ENCODE data around the gene CTNND1.
"Not testable (repeated sequence)": the region's sequence is repeated elsewhere in the genome, so short reads cannot be mapped to it uniquely, and the experiment has no call there.

CTNND1 gene

DNA sequence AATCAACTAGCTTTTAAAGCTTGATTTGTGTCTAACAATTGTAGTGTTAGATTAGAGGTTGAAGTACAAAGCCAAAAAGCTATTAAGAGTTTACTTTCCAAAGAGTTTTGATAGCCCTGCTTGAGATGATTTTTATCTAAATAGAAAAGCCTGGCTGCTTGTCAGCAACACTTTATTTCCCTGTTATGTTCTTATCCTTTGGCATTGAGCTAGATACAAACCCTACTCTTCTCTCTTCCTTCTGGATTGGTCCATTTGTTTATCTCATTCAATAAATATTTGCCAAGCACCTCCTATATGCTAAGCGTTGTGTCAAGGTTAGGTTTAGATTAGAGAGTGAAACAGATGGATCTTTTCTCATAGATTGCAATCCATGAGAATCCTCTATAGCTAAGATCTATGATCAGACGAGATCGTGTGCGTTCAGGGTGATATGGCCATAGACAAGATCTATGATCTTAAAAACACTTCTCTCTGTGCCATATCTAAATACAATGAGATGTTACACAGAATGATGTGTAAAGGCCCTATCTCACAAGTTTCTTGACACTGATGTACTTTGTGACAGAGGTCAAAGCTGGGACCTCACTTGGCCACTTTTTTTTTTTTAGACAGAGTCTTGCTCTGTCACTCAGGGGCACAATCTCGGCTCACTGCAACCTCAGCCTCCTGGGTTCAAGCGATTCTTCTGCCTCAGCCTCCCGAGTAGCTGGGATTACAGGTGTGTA lies 57.8 kb downstream of the CTNND1 start:
- Histone ChIP-seq H3K4me1 (ENCODE audit: control insufficient read depth, low read depth, low read length) (no peaks in the 10 kb centered on the region), H3K27me3 (ENCODE audit: control insufficient read depth, insufficient read depth, low read length) (no peaks in the 10 kb centered on the region), H3K4me3 (ENCODE audit: low read length) (no peak overlapping the region), H3K36me3 (ENCODE audit: control insufficient read depth, low read depth, low read length) (peaks cover 31% of the 10 kb centered on the region), H3K9ac (ENCODE audit: low read length) (no peak overlapping the region), H3K9me3 (ENCODE audit: control insufficient read depth, low read depth, low read length) (no peaks in the 10 kb centered on the region), H3K27ac (ENCODE audit: low read length) (no peak overlapping the region)

DNA sequence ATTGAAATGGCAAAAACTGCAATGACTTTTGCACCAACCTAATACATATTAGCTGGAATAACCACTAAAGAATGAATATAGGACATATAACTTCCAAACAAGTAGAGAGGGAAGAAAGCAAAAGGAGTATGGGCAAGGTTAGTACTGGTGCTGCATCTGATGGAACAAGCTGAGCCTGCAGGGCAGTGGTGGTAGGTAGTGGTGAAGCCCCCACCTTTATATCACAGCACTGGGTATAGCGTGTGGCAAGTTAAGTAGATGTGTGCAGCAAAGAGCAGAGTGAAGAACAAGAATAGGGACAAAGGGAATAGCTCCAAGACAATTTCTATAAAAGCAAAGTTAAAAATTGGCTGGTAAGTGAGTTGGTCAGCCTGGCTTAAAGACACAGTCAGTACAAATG lies 62.3 kb downstream of the CTNND1 start:
- no peaks in the 10 kb centered on the region for H3K9me3 ChIP-seq (ENCODE audit: control insufficient read depth, low read depth, low read length)
- H3K9ac ChIP-seq (ENCODE audit: low read length), result no peak overlapping the region
- H3K27ac ChIP-seq (ENCODE audit: low read length), result no peak overlapping the region
- no peak overlapping the region for H3K4me3 ChIP-seq (ENCODE audit: low read length)
- no peaks in the 10 kb centered on the region for H3K27me3 ChIP-seq (ENCODE audit: control insufficient read depth, insufficient read depth, low read length)
- H3K4me1 ChIP-seq (ENCODE audit: control insufficient read depth, low read depth, low read length), result no peaks in the 10 kb centered on the region
- no peaks in the 10 kb centered on the region for H3K36me3 ChIP-seq (ENCODE audit: control insufficient read depth, low read depth, low read length)

DNA sequence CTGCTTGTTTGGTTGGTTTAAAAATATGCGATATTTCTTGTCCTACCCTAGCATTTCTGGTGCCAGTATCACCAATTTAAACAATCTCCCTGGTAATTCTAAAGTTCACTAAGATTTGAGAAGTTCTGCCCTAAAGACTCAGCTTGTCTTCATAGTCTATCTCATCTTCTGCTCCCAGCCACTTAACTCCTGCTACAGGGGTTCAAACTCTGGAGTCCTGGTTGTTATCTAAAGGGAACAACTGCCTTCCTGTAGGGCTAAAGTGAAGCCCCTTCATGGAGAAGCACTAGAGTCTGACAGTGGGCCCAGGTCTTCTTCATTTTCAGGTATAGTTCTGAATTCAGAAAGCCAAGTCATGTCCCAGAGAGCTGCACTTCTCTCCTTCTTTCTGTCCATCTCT lies 73.2 kb downstream of the CTNND1 start:
- no peak overlapping the region for H3K9ac ChIP-seq (ENCODE audit: low read length)
- no peak overlapping the region for H3K27ac ChIP-seq (ENCODE audit: low read length)
- no peaks in the 10 kb centered on the region for H3K4me1 ChIP-seq (ENCODE audit: control insufficient read depth, low read depth, low read length)
- no peaks in the 10 kb centered on the region for H3K9me3 ChIP-seq (ENCODE audit: control insufficient read depth, low read depth, low read length)
- H3K27me3 ChIP-seq (ENCODE audit: control insufficient read depth, insufficient read depth, low read length), result no peaks in the 10 kb centered on the region
- no peak overlapping the region for H3K4me3 ChIP-seq (ENCODE audit: low read length)
- no peaks in the 10 kb centered on the region for H3K36me3 ChIP-seq (ENCODE audit: control insufficient read depth, low read depth, low read length)

GRCh38 chr11:57838609-57839008 lies 77.0 kb downstream of the CTNND1 start:
- not testable (repeated sequence) for H3K27me3 ChIP-seq (ENCODE audit: control insufficient read depth, insufficient read depth, low read length); H3K9me3 ChIP-seq (ENCODE audit: control insufficient read depth, low read depth, low read length); H3K4me1 ChIP-seq (ENCODE audit: control insufficient read depth, low read depth, low read length); H3K9ac ChIP-seq (ENCODE audit: low read length); H3K36me3 ChIP-seq (ENCODE audit: control insufficient read depth, low read depth, low read length); H3K4me3 ChIP-seq (ENCODE audit: low read length); H3K27ac ChIP-seq (ENCODE audit: low read length)

DNA sequence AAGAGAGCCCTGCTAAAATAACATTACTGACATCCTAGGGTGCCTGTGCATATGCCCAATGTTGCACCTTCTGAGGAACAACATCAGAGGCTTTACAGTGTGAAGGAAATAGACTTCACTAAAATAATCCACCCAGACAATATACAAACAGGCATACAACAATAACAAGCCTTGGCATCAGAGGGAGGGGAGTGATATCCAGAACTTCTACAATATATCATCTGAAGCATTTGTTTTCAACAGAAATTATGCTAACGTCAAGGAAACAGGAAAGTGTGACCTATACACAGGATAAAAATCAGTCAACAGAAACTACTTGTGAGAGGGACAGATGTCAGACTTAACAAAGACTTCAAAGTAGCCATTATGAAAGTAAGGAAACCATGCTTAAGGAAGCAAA lies 81.3 kb downstream of the CTNND1 start:
- Histone ChIP-seq H3K27ac (ENCODE audit: low read length) (no peak overlapping the region), H3K27me3 (ENCODE audit: control insufficient read depth, insufficient read depth, low read length) (no peaks in the 10 kb centered on the region), H3K9ac (ENCODE audit: low read length) (no peak overlapping the region), H3K4me3 (ENCODE audit: low read length) (no peak overlapping the region), H3K9me3 (ENCODE audit: control insufficient read depth, low read depth, low read length) (no peaks in the 10 kb centered on the region), H3K4me1 (ENCODE audit: control insufficient read depth, low read depth, low read length) (no peaks in the 10 kb centered on the region), H3K36me3 (ENCODE audit: control insufficient read depth, low read depth, low read length) (no peaks in the 10 kb centered on the region)

DNA sequence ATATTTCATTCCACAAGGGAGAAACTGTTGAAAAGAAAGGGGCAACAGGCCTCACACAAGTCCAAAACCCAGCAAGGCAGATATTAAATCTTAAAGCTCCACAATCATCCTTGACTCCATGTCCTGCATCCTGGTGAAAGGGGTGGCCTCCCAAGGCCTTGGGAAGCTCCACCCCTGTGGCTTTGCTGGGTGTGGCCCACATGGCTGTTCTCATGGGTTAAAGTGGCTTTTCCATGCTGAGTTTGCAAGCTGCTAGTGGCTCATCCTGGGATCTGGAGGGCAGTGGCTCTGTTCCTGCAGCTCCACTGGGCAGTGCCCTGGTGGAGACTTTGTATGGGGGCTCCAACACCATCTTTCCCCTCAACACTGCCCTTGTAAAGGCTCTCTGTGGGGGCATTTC lies 106.4 kb downstream of the CTNND1 start:
- Histone ChIP-seq H3K27me3 (ENCODE audit: control insufficient read depth, insufficient read depth, low read length) (no peaks in the 10 kb centered on the region), H3K9ac (ENCODE audit: low read length) (no peak overlapping the region), H3K36me3 (ENCODE audit: control insufficient read depth, low read depth, low read length) (no peaks in the 10 kb centered on the region), H3K4me1 (ENCODE audit: control insufficient read depth, low read depth, low read length) (peaks cover 23% of the 10 kb centered on the region), H3K4me3 (ENCODE audit: low read length) (no peak overlapping the region), H3K27ac (ENCODE audit: low read length) (no peak overlapping the region), H3K9me3 (ENCODE audit: control insufficient read depth, low read depth, low read length) (no peaks in the 10 kb centered on the region)

DNA sequence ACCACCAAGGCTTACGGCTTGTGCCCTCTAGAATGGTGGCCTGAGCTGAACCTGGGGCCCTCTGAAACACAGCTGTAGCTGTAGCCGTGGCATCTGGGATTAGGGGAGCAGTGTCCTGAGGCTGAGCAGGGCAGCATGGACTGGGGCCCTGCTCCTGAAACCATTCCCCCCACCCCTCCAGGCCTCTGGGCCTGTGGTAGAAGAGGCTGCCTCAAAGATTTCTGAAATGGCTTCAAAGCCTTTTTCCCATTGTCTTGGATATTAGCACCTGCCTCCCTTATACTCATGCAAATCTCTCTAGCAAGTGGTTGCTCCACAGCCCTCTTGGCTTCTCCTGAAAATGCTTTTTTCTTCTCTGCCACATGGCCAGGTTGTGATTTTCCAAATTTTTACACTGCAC lies 106.9 kb downstream of the CTNND1 start:
- Histone ChIP-seq H3K27ac (ENCODE audit: low read length) (no peak overlapping the region), H3K4me1 (ENCODE audit: control insufficient read depth, low read depth, low read length) (peaks cover 23% of the 10 kb centered on the region), H3K27me3 (ENCODE audit: control insufficient read depth, insufficient read depth, low read length) (no peaks in the 10 kb centered on the region), H3K36me3 (ENCODE audit: control insufficient read depth, low read depth, low read length) (no peaks in the 10 kb centered on the region), H3K4me3 (ENCODE audit: low read length) (peak overlapping the region; percentile 8), H3K9me3 (ENCODE audit: control insufficient read depth, low read depth, low read length) (no peaks in the 10 kb centered on the region), H3K9ac (ENCODE audit: low read length) (no peak overlapping the region)
